ENCODE measurements around the gene CEP85L.

GRCh38 chr6:118606268-118606667 is 45.1 kb downstream of the CEP85L start:
- TF ChIP-seq POLR2A (IDR thresholded peaks at IDR 0.05; ENCODE audit: low read depth, low read length) (no peak), POLR2AphosphoS5 (IDR thresholded peaks at IDR 0.05; ENCODE audit: low read depth, low read length) (no peak)
